PC-9 (cell line): ENCODE data around the gene PDE3B. TPM values are rescaled to one million over a fixed set of nuclear protein-coding genes. Genes with fewer than 3 reads are reported as not detected.

ENCODE experiments used
- BruUV-seq: library from RNA; stranded (reverse); fragments of 400-500 nt; replicated peaks from 2 replicates; lab custom pipeline; 2021; lab: Mats Ljungman, UMichigan
- CTCF ChIA-PET: fragments of 300-600 bp; sonication (Branson Sonifier 250); formaldehyde crosslinking; loops from one replicate; lab custom pipeline; 2022; ENCODE audit warnings: antibody characterized with exemption; lab: Charles Lee
- POLR2A ChIA-PET: fragments of 300-600 bp; sonication (Branson Sonifier 250); formaldehyde crosslinking; loops from one replicate; lab custom pipeline; 2022; ENCODE audit warnings: antibody characterized with exemption; ENCODE audit not compliant: unreplicated experiment; lab: Charles Lee
- DNase-seq, 2 experiments: peaks; one replicate each; pipeline versions ENCODE4 v3.0.0 to v3.0.0-alpha.2; 2015 to 2022; ENCODE audit warnings: mixed read lengths in 1 of 2
- H2AFZ ChIP-seq: fragments of 200-600 bp; sonication (generic); 2 replicates; pipeline ENCODE4 v1.8.1; 2017; ENCODE audit warnings: antibody characterized with exemption
- H3F3A ChIP-seq: fragments of 200-600 bp; sonication (generic); 2 replicates; pipeline ENCODE4 v1.8.1; 2017; ENCODE audit warnings: antibody characterized with exemption, mild to moderate bottlenecking, low read depth; ENCODE audit not compliant: insufficient read depth
- H3K27ac ChIP-seq: fragments of 200-600 bp; sonication (generic); 2 replicates; pipeline ENCODE4 v1.6.1; 2016; ENCODE audit warnings: mixed run types
- H3K27me3 ChIP-seq: fragments of 200-600 bp; sonication (generic); 2 replicates; pipeline ENCODE4 v1.6.1; 2016; ENCODE audit warnings: low read depth, mixed run types; ENCODE audit not compliant: insufficient read depth
- H3K36me3 ChIP-seq: fragments of 200-600 bp; sonication (generic); 2 replicates; pipeline ENCODE4 v1.6.1; 2016; ENCODE audit warnings: low read depth, mixed run types
- H3K4me1 ChIP-seq: fragments of 200-600 bp; sonication (generic); replicated peaks from 2 replicates; pipeline ENCODE4 v1.6.1; 2016; ENCODE audit warnings: mixed run types; ENCODE audit not compliant: insufficient read depth
- H3K4me2 ChIP-seq: fragments of 200-600 bp; sonication (generic); 2 replicates; pipeline ENCODE4 v1.6.1; 2017; ENCODE audit warnings: mixed run types
- H3K4me3 ChIP-seq: fragments of 200-600 bp; sonication (generic); 2 replicates; pipeline ENCODE4 v1.6.1; 2016; ENCODE audit warnings: mixed run types
- H3K79me2 ChIP-seq: fragments of 200-600 bp; sonication (generic); 2 replicates; pipeline ENCODE4 v1.6.1; 2017; ENCODE audit warnings: low read depth, mixed run types
- H3K9me2 ChIP-seq: fragments of 200-600 bp; sonication (generic); 2 replicates; pipeline ENCODE4 v1.8.1; 2017; ENCODE audit warnings: mild to moderate bottlenecking; ENCODE audit not compliant: insufficient read depth
- H3K9me3 ChIP-seq: fragments of 200-600 bp; sonication (generic); 2 replicates; pipeline ENCODE4 v1.8.1; 2016; ENCODE audit warnings: low read depth; ENCODE audit not compliant: insufficient read depth
- H4K20me1 ChIP-seq: fragments of 200-600 bp; sonication (generic); 2 replicates; pipeline ENCODE4 v1.8.1; 2017; ENCODE audit not compliant: insufficient read depth
- EZH2 ChIP-seq: fragments of 200-600 bp; sonication (generic); IDR thresholded peaks from 2 replicates; pipeline ENCODE4 v1.8.0; 2017; ENCODE audit warnings: antibody characterized with exemption, low read depth
- intact Hi-C: fragments of 100-400 bp; cut with micrococcal nuclease; formaldehyde crosslinking; loops from one replicate; pipeline ENCODE4 v1.10.0; 2022; ENCODE audit not compliant: unreplicated experiment
- total RNA-seq: library from RNA; stranded (reverse); gene quantifications from 2 replicates; pipeline ENCODE4 v1.2.3, GENCODE V29; 2021
- TF ChIP-seq, protein P1 (sequence below): fragments of 200-600 bp; sonication (generic); conservative IDR thresholded peaks from 2 replicates; pipeline ENCODE4 v1.6.1; 2017; ENCODE audit warnings: mixed run types, antibody characterized with exemption, mild to moderate bottlenecking, moderate library complexity

The PDE3B gene
- total RNA-seq, 1 experiment from 2014 or later: not detected

DNA sequence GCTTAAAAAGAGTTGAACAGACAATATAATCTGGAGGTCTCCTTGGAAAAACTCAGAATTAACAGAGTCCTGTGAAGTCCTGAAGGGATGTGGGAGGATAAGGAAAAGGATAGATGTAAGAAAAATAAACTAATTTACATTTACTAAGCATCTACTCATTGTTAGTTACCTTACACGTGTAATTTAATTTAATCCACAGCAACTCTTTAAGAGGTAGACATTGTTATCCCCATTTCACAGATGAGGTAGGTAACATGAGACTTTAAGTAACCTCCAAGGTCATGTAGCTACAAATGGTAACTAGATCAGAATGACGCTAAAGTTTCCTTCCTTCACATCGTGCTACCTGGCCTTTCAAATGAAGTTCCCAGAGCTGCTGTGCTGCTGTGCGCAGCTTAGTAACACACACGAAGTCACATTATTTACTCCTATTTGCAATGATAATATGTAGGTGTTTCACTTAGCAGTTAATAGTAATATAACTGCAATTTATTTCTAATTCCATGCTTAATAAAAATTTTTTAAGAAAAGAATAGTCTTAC, 5.7 kb upstream of the PDE3B start:
- no peak for DNase-seq
- H3F3A ChIP-seq: no peaks in the 10 kb centered on the region
- no peak overlapping the region for H3K4me2 ChIP-seq
- no TSS peak for BruUV-seq
- ChIA-PET POLR2A (no interaction called here), CTCF (no interaction called here)
- no peak for TF ChIP-seq EZH2
- TF ChIP-seq, protein P1, sequence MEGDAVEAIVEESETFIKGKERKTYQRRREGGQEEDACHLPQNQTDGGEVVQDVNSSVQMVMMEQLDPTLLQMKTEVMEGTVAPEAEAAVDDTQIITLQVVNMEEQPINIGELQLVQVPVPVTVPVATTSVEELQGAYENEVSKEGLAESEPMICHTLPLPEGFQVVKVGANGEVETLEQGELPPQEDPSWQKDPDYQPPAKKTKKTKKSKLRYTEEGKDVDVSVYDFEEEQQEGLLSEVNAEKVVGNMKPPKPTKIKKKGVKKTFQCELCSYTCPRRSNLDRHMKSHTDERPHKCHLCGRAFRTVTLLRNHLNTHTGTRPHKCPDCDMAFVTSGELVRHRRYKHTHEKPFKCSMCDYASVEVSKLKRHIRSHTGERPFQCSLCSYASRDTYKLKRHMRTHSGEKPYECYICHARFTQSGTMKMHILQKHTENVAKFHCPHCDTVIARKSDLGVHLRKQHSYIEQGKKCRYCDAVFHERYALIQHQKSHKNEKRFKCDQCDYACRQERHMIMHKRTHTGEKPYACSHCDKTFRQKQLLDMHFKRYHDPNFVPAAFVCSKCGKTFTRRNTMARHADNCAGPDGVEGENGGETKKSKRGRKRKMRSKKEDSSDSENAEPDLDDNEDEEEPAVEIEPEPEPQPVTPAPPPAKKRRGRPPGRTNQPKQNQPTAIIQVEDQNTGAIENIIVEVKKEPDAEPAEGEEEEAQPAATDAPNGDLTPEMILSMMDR: no peak
- no peaks in the 10 kb centered on the region for H3K4me1 ChIP-seq
- no peaks in the 10 kb centered on the region for H3K79me2 ChIP-seq
- no peaks in the 10 kb centered on the region for H3K27me3 ChIP-seq
- H3K27ac ChIP-seq: no peak overlapping the region
- no peak overlapping the region for H2AFZ ChIP-seq
- no peak overlapping the region for H3K4me3 ChIP-seq
- intact Hi-C loops: no loop called here
- no peaks in the 10 kb centered on the region for H3K36me3 ChIP-seq
- no peaks in the 10 kb centered on the region for H4K20me1 ChIP-seq
- no peaks in the 10 kb centered on the region for H3K9me2 ChIP-seq
- no peaks in the 10 kb centered on the region for H3K9me3 ChIP-seq

DNA sequence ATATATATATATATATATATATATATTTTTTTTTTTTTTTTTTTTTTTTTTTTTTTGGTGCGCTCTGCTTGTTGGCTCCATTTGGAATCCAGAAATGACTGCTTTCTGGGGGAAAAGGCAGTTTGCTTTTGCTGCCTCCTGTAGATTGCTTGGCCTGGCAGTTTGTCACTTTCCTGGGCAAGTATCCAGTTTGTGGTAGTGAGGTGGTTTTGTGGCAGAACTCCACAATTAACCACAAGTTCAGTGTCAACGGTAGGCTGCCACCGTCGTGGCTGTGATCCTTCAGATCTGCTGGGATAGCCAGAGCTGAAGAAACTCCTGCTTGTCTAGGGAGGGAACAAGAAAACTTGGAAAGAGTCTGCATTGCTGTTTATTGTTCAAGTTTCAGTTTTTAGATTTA, 5.0 kb upstream of the PDE3B start:
- no peaks in the 10 kb centered on the region for H3K4me1 ChIP-seq
- CTCF ChIA-PET: no interaction called here
- no peaks in the 10 kb centered on the region for H3F3A ChIP-seq
- POLR2A ChIA-PET: no interaction called here
- no peaks in the 10 kb centered on the region for H3K36me3 ChIP-seq
- H3K9me3 ChIP-seq: no peaks in the 10 kb centered on the region
- intact Hi-C loops: no loop called here
- no TSS peak for BruUV-seq
- no peak for DNase-seq
- no peak overlapping the region for H2AFZ ChIP-seq
- H3K27me3 ChIP-seq: no peaks in the 10 kb centered on the region
- no peaks in the 10 kb centered on the region for H4K20me1 ChIP-seq
- H3K4me3 ChIP-seq: no peak overlapping the region
- no peaks in the 10 kb centered on the region for H3K9me2 ChIP-seq
- no peak overlapping the region for H3K27ac ChIP-seq
- H3K79me2 ChIP-seq: no peaks in the 10 kb centered on the region
- no peak for TF ChIP-seq EZH2
- TF ChIP-seq, protein P1: no peak
- no peak overlapping the region for H3K4me2 ChIP-seq

DNA sequence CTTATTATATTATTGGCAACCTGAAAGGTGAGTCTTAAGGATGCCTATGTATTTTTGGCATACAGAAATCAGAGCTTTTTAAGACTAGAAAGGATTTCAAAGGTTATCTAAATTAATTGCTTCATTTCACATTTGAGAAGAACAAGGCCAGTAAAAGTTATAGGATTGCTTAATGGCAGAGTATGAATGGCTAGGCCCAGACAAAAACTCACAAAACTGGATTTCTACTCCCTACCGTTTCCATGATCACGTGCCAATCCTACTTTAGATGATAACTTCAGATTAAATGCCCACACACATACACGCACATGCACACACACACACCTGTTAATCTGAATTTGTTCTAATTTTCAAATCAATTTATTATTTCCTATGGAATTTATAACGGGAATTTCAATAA, 1.8 kb upstream of the PDE3B start:
- no peak for TF ChIP-seq EZH2
- TF ChIP-seq, protein P1: no peak
- H4K20me1 ChIP-seq: no peaks in the 10 kb centered on the region
- H3K4me2 ChIP-seq: no peak overlapping the region
- ChIA-PET CTCF (no interaction called here), POLR2A (no interaction called here)
- H3K27me3 ChIP-seq: peaks cover 13% of the 10 kb centered on the region
- no peak overlapping the region for H3K27ac ChIP-seq
- DNase-seq: no peak
- no peaks in the 10 kb centered on the region for H3K36me3 ChIP-seq
- no peaks in the 10 kb centered on the region for H3K79me2 ChIP-seq
- no TSS peak for BruUV-seq
- no peaks in the 10 kb centered on the region for H3K9me3 ChIP-seq
- H2AFZ ChIP-seq: no peak overlapping the region
- H3K4me1 ChIP-seq: no peaks in the 10 kb centered on the region
- no peak overlapping the region for H3K4me3 ChIP-seq
- H3F3A ChIP-seq: no peaks in the 10 kb centered on the region
- intact Hi-C loops: no loop called here
- no peaks in the 10 kb centered on the region for H3K9me2 ChIP-seq
